ENCODE measurements around the gene FER.

The FER gene

DNA sequence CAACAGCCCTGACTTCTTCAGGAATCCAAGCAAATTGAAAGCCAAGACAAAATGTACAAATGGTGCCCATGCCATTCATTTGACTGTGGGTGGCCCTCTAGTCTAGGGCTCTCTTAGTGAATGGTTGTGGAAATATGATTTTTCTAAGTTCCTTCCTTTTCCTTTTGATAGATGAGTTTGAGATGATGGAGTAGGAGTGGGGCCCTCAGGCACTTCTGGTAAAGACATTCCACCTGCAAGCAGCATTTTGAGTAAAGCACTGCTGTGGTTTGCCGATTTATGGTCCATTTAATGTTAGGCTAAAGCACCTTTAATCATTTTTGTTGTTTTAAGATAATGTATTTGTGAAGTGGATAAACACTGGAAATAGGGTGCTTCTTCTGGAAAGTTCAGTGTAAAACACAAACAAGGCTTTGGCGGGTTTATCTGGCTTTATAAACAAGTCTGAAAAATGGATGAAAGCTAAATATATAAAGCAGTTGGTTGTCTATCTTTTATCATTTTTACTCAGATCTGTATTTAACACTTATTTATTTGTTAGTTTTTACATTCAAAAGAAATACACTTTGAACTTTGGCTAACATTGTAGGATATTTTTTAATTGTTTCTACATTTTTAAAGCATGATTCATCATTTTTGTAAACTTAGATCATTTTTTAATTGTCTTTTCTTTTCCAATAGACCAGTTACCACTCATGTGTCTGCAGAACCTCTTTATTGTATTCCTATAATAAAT is 448.6 kb downstream of the FER start:
- no peak overlapping the region for H3K27ac ChIP-seq (replicated peaks)
- no peak overlapping the region for H3K4me3 ChIP-seq (replicated peaks; ENCODE audit: insufficient read depth, low read length)
- DNase-seq (ENCODE audit: low read depth in 1 of 2, low spot score in 1 of 2) = no peak

DNA sequence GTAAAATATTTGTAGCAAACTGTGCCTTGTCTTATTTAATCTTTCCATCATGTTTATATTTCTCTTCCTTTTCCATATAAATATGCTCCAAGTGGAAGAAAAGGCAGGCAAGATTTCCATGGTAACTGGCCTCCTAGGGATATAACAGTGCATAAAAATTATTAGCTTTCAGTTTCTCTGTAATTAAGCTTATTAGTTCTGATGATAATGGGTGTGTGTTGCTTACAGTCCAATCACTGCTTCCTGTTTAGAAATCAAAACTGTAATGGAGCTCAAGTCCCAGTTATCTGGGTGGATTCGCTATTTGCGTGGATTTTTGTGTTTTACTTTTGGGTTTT is 449.1 kb downstream of the FER start:
- no peak for DNase-seq (ENCODE audit: low read depth in 1 of 2, low spot score in 1 of 2)
- TF ChIP-seq, protein P1, sequence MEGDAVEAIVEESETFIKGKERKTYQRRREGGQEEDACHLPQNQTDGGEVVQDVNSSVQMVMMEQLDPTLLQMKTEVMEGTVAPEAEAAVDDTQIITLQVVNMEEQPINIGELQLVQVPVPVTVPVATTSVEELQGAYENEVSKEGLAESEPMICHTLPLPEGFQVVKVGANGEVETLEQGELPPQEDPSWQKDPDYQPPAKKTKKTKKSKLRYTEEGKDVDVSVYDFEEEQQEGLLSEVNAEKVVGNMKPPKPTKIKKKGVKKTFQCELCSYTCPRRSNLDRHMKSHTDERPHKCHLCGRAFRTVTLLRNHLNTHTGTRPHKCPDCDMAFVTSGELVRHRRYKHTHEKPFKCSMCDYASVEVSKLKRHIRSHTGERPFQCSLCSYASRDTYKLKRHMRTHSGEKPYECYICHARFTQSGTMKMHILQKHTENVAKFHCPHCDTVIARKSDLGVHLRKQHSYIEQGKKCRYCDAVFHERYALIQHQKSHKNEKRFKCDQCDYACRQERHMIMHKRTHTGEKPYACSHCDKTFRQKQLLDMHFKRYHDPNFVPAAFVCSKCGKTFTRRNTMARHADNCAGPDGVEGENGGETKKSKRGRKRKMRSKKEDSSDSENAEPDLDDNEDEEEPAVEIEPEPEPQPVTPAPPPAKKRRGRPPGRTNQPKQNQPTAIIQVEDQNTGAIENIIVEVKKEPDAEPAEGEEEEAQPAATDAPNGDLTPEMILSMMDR (IDR thresholded peaks at IDR 0.05; ENCODE audit: insufficient read depth, low read length) = no peak
- TF ChIP-seq, protein P2, sequence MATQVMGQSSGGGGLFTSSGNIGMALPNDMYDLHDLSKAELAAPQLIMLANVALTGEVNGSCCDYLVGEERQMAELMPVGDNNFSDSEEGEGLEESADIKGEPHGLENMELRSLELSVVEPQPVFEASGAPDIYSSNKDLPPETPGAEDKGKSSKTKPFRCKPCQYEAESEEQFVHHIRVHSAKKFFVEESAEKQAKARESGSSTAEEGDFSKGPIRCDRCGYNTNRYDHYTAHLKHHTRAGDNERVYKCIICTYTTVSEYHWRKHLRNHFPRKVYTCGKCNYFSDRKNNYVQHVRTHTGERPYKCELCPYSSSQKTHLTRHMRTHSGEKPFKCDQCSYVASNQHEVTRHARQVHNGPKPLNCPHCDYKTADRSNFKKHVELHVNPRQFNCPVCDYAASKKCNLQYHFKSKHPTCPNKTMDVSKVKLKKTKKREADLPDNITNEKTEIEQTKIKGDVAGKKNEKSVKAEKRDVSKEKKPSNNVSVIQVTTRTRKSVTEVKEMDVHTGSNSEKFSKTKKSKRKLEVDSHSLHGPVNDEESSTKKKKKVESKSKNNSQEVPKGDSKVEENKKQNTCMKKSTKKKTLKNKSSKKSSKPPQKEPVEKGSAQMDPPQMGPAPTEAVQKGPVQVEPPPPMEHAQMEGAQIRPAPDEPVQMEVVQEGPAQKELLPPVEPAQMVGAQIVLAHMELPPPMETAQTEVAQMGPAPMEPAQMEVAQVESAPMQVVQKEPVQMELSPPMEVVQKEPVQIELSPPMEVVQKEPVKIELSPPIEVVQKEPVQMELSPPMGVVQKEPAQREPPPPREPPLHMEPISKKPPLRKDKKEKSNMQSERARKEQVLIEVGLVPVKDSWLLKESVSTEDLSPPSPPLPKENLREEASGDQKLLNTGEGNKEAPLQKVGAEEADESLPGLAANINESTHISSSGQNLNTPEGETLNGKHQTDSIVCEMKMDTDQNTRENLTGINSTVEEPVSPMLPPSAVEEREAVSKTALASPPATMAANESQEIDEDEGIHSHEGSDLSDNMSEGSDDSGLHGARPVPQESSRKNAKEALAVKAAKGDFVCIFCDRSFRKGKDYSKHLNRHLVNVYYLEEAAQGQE (IDR thresholded peaks at IDR 0.05; ENCODE audit: insufficient replicate concordance, low read depth) = no peak
- TF ChIP-seq SPI1 (IDR thresholded peaks at IDR 0.05; ENCODE audit: borderline replicate concordance, low read depth) (no peak), POLR2AphosphoS5 (IDR thresholded peaks at IDR 0.05; ENCODE audit: low read depth) (no peak), GABPA (IDR thresholded peaks at IDR 0.05; ENCODE audit: low read depth) (no peak)
- no peak overlapping the region for H3K27ac ChIP-seq (replicated peaks)
- no peaks in the 10 kb centered on the region for H3K27me3 ChIP-seq (ENCODE audit: insufficient read depth, poor library complexity, severe bottlenecking)
- H3K4me3 ChIP-seq (replicated peaks; ENCODE audit: insufficient read depth, low read length) = no peak overlapping the region

More for the DNA sequence above, 448.6 kb downstream of the FER start:
- TF ChIP-seq SPI1 (IDR thresholded peaks at IDR 0.05; ENCODE audit: borderline replicate concordance, low read depth) (no peak), GABPA (IDR thresholded peaks at IDR 0.05; ENCODE audit: low read depth) (no peak), POLR2AphosphoS5 (IDR thresholded peaks at IDR 0.05; ENCODE audit: low read depth) (no peak)
- TF ChIP-seq, protein P2 (IDR thresholded peaks at IDR 0.05; ENCODE audit: insufficient replicate concordance, low read depth) = no peak
- TF ChIP-seq, protein P1 (IDR thresholded peaks at IDR 0.05; ENCODE audit: insufficient read depth, low read length) = no peak
- H3K27me3 ChIP-seq (ENCODE audit: insufficient read depth, poor library complexity, severe bottlenecking) = no peaks in the 10 kb centered on the region

DNA sequence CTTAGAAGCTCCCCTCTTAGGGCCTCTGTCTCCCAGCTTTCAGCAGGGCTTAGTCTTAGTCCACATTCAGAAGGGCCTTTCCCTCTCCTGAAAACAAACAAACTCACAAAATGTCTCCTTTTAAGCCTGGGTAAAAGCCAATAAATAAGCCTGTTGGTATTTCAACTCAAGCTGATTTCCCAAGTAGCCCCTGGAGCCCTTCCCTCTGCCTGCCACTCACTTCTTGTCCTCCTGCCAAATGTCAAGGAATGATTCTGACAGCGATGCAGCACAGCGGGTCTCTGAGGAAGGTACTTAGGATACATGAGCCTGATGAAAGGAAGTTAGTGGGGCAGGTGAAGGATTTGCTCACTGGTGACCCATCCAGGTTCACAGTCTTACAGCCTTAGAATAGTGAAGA is 451.6 kb downstream of the FER start:
- no peak overlapping the region for H3K4me3 ChIP-seq (replicated peaks; ENCODE audit: insufficient read depth, low read length)
- no peak for DNase-seq (ENCODE audit: low read depth in 1 of 2, low spot score in 1 of 2)
- H3K27ac ChIP-seq (replicated peaks) = no peak overlapping the region
- no peaks in the 10 kb centered on the region for H3K27me3 ChIP-seq (ENCODE audit: insufficient read depth, poor library complexity, severe bottlenecking)
- TF ChIP-seq, protein P1 (IDR thresholded peaks at IDR 0.05; ENCODE audit: insufficient read depth, low read length) = no peak
- TF ChIP-seq SPI1 (IDR thresholded peaks at IDR 0.05; ENCODE audit: borderline replicate concordance, low read depth) = no peak

All from HL-60 (cell line).